Lower leg skin (tissue), 3 donors: Measurements from ENCODE around the gene TRIM71.

ENCODE experiments used
- POLR2A ChIP-seq, 2 donors: fragments of 450-650 bp; IDR thresholded peaks; one replicate each; pipeline ENCODE4 v1.6.1; 2016 to 2017; ENCODE audit warnings: antibody characterized with exemption in 2 of 2, mild to moderate bottlenecking in 1 of 2, moderate library complexity in 1 of 2
- TF ChIP-seq, protein P1 (sequence below), 3 donors: fragments of 450-650 bp; IDR thresholded peaks; one replicate each; pipeline ENCODE4 v1.5.1; 2016; ENCODE audit warnings: antibody characterized with exemption in 3 of 3, mild to moderate bottlenecking in 3 of 3, moderate library complexity in 2 of 3

- TF ChIP-seq, protein P1, sequence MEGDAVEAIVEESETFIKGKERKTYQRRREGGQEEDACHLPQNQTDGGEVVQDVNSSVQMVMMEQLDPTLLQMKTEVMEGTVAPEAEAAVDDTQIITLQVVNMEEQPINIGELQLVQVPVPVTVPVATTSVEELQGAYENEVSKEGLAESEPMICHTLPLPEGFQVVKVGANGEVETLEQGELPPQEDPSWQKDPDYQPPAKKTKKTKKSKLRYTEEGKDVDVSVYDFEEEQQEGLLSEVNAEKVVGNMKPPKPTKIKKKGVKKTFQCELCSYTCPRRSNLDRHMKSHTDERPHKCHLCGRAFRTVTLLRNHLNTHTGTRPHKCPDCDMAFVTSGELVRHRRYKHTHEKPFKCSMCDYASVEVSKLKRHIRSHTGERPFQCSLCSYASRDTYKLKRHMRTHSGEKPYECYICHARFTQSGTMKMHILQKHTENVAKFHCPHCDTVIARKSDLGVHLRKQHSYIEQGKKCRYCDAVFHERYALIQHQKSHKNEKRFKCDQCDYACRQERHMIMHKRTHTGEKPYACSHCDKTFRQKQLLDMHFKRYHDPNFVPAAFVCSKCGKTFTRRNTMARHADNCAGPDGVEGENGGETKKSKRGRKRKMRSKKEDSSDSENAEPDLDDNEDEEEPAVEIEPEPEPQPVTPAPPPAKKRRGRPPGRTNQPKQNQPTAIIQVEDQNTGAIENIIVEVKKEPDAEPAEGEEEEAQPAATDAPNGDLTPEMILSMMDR (IDR thresholded peaks at IDR 0.05) = no peak
- no peak for TF ChIP-seq POLR2A (IDR thresholded peaks at IDR 0.05)
Measured at GRCh38 chr3:32791833-32792232, 26.0 kb upstream of the TRIM71 start.
